GM12873 (cell line): Measurements from ENCODE around the gene SP1.

Experiments used
- TF ChIP-seq, protein P1 (sequence below): IDR thresholded peaks from 2 replicates; pipeline ENCODE4 v1.5.1; 2012; ENCODE audit warnings: low read depth, mild to moderate bottlenecking, moderate library complexity, low read length, control low read depth; ENCODE audit not compliant: insufficient read depth; ENCODE audit errors: missing control alignments

SP1 gene

DNA sequence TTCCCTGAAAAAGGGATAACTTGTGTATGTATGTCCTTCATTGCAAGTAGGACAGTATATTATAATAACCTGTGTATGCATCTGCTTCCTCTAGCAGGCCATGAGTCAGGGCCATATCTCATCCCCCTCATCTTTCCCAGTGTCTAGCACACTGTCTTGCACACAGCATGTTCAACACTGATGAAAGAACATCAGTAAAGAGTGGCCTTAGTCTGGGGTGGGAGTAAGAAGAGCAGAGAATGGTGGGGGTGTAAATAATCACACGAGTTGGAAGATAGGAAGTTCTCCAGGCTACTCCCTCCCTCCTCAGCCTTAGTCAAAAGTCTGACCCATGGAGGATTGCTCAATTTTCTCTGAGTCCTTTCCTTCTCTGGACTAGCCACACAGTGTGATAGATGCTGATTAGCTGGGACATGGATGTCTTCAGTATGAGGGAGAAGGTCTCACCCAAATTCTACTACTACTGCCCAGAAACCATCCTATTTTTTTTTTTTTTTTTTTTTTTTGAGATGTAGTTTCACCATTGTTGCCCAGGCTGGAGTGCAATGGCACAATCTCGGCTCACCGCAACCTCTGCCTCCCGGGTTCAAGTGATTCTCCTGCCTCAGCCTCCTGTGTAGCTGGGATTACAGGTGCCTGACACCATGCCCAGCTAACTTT, 14.6 kb upstream of the SP1 start:
- TF ChIP-seq, protein P1, sequence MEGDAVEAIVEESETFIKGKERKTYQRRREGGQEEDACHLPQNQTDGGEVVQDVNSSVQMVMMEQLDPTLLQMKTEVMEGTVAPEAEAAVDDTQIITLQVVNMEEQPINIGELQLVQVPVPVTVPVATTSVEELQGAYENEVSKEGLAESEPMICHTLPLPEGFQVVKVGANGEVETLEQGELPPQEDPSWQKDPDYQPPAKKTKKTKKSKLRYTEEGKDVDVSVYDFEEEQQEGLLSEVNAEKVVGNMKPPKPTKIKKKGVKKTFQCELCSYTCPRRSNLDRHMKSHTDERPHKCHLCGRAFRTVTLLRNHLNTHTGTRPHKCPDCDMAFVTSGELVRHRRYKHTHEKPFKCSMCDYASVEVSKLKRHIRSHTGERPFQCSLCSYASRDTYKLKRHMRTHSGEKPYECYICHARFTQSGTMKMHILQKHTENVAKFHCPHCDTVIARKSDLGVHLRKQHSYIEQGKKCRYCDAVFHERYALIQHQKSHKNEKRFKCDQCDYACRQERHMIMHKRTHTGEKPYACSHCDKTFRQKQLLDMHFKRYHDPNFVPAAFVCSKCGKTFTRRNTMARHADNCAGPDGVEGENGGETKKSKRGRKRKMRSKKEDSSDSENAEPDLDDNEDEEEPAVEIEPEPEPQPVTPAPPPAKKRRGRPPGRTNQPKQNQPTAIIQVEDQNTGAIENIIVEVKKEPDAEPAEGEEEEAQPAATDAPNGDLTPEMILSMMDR, result no peak

DNA sequence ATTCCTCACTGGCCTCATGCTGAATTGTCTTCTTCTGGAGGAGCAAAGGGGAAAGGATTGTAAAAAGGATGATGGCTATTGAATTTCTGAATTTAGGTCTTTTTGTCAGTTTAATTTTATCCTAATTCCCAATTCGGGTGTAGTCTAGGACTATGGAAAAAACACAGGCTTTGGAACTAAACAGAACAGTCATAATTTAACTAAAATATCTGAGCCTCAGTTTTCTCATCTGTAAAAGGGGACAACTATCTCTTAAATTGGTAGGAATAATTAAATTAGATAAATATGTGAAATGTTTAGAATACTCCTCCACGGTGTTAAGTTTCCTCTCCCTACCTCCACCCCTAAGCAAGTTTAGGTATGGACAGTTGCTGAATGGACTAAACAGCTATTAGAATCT, 3.2 kb upstream of the SP1 start:
- TF ChIP-seq, protein P1, result no peak

DNA sequence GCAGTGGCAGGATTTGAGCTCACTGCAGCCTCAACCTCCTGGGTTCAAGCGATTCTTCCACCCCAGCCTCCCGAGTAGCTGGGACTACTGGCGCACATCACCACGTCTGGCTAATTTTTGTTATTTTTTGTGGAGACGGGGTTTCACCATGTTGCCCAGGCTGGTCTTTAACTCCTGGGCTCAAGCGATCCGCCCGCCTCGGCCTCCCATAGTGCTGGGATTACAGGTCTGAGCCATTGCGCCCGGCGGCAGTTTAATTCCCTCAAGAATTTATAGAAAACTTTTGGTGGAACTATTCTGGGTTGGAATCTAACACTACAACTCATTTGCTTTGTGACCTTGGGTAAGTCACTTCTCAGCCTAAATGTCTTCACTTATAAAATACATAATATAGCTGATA, 1.8 kb upstream of the SP1 start:
- TF ChIP-seq, protein P1, result no peak

DNA sequence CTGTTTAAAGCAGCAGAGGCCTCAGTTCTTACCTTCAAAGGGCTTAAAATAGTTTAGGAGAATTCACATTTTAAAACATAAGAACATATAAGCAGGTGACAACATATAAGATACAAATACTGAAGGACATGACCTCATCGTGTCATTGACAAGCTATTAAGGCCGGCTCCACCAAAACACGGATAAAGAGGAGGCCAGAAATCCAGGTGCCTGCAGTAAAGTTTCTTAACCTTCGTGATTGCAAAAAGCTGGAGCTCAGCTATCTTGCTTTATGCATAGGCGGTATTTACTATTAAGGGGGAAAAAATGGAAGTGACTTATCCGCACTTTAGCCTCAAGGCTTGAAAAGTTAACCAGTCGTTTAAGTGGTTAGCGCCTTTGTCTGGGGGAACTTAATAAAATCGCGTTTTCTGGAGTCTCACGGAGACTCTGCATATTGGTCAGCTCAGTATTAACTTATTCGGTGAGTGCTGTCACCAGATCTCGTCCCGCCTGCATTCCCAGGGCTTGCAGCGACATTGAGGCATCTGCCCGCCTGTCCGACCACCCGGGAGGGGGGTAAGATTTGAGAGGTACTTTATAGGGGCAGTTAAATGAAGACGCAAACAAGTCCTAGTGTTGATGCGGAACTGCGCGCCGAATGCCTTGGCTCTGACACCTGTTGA, 1.1 kb upstream of the SP1 start:
- TF ChIP-seq, protein P1, result no peak

DNA sequence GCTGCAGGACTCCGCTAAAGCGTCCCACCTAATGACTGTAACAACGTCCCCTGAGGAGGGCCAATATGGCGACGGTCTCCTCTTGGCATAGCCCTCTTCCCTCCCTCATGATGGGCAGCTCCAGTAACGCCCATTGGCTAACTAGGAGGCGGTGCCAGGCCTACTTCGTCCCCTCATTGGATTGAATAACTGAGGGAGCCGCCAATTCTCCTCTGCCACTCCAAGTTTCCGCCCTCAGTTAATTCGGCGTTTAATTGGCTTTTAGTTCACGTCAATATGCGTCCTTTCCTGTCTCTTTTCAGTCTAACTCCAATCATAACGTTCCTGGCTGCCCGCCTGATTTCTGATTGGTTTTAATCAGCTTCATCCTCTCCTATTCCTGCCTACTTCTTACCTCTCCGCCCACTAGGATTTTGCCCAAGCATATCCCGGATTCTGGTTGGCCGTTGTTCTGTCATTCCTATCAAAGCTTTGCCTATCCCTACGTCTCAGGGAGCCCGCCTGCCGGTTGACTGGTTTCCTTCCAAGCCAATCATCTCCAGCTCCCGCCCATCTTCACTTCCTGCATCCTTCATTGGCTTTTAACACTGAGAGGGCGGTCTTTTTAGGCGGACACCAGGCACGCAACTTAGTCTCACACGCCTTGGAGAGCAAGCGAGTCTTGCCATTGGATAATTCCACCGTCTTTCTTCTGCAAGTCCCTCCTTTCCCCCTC, 430 bp upstream of the SP1 start:
- TF ChIP-seq, protein P1, result no peak

- TF ChIP-seq, protein P1, result no peak
Observed at GRCh38 chr12:53380794-53381730, 1.1 kb downstream of the SP1 start.
